ENCODE measurements around the gene CCDC78. TPM values are rescaled to one million over a fixed set of nuclear protein-coding genes. Genes with fewer than 3 reads are reported as not detected.

CCDC78 gene
- polyA plus RNA-seq, 1 donor from 2014 or later = 10.7 TPM

DNA sequence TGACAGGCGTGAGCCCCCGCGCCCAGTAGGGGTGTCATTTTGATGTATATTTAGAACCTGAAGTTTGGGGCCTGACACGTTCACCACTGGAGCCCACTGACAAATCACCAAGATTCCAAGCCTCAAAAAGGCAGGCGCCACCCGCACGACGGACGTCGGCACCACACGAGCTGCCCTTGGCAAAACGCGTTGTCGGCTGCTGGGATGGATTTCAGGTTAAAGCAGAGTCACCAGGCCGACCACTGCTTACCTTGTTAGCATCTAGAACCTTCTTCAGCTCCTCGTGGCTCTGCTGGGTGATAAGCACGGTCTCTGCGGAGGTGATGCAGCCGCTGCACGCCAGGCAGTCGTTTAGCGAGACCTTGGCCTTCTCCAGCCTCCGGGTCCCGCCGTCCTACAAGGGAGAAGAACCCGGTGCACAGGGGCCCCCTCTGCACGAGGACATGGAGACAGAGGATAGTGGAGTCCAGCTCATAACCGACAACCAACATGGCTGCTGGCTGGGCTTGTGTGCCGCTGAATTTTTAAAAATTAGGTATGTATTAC lies 10.8 kb upstream of the CCDC78 start:
- peaks cover 5% of the 10 kb centered on the region for H3K79me2 ChIP-seq (replicated peaks; ENCODE audit: insufficient read depth, low read length)
- no peaks in the 10 kb centered on the region for H3K9me3 ChIP-seq (ENCODE audit: low read length)
- no peaks in the 10 kb centered on the region for H3F3A ChIP-seq (ENCODE audit: insufficient read depth, low read length, poor library complexity, severe bottlenecking)
- no peaks in the 10 kb centered on the region for H4K20me1 ChIP-seq (ENCODE audit: insufficient read depth)
- no peak overlapping the region for H3K4me2 ChIP-seq (ENCODE audit: low read length)
- no peaks in the 10 kb centered on the region for H3K9me2 ChIP-seq (ENCODE audit: insufficient read depth, low read length)
- H3K9ac ChIP-seq (ENCODE audit: low read length) = no peak overlapping the region
- no peak overlapping the region for H3K27ac ChIP-seq (ENCODE audit: low read length)
- H3K4me3 ChIP-seq (ENCODE audit: low read length) = no peak overlapping the region
- H3K27me3 ChIP-seq (ENCODE audit: insufficient read depth, low read depth, low read length) = no peaks in the 10 kb centered on the region
- H3K36me3 ChIP-seq (ENCODE audit: insufficient read depth, low read length) = no peaks in the 10 kb centered on the region
- H2AFZ ChIP-seq (ENCODE audit: low read depth, low read length) = no peak overlapping the region
- TF ChIP-seq POLR2AphosphoS5 (IDR thresholded peaks at IDR 0.05) = no peak
- TF ChIP-seq EP300 (conservative IDR thresholded peaks at IDR 0.05; ENCODE audit: poor library complexity, severe bottlenecking) = no peak
- TF ChIP-seq, protein P1, sequence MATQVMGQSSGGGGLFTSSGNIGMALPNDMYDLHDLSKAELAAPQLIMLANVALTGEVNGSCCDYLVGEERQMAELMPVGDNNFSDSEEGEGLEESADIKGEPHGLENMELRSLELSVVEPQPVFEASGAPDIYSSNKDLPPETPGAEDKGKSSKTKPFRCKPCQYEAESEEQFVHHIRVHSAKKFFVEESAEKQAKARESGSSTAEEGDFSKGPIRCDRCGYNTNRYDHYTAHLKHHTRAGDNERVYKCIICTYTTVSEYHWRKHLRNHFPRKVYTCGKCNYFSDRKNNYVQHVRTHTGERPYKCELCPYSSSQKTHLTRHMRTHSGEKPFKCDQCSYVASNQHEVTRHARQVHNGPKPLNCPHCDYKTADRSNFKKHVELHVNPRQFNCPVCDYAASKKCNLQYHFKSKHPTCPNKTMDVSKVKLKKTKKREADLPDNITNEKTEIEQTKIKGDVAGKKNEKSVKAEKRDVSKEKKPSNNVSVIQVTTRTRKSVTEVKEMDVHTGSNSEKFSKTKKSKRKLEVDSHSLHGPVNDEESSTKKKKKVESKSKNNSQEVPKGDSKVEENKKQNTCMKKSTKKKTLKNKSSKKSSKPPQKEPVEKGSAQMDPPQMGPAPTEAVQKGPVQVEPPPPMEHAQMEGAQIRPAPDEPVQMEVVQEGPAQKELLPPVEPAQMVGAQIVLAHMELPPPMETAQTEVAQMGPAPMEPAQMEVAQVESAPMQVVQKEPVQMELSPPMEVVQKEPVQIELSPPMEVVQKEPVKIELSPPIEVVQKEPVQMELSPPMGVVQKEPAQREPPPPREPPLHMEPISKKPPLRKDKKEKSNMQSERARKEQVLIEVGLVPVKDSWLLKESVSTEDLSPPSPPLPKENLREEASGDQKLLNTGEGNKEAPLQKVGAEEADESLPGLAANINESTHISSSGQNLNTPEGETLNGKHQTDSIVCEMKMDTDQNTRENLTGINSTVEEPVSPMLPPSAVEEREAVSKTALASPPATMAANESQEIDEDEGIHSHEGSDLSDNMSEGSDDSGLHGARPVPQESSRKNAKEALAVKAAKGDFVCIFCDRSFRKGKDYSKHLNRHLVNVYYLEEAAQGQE (IDR thresholded peaks at IDR 0.05; ENCODE audit: borderline replicate concordance) = no peak
- no peak for TF ChIP-seq SMC3 (conservative IDR thresholded peaks at IDR 0.05; ENCODE audit: poor library complexity)
- no peak for TF ChIP-seq RAD21 (conservative IDR thresholded peaks at IDR 0.05)
- TF ChIP-seq TAF1 (IDR thresholded peaks at IDR 0.05; ENCODE audit: low read depth) = no peak
- TF ChIP-seq MXI1 (conservative IDR thresholded peaks at IDR 0.05; ENCODE audit: poor library complexity, severe bottlenecking) = no peak
- no peak for TF ChIP-seq EZH2 (IDR thresholded peaks at IDR 0.05; ENCODE audit: borderline replicate concordance, insufficient read depth, low read length, poor library complexity, severe bottlenecking)
- TF ChIP-seq, protein P2, sequence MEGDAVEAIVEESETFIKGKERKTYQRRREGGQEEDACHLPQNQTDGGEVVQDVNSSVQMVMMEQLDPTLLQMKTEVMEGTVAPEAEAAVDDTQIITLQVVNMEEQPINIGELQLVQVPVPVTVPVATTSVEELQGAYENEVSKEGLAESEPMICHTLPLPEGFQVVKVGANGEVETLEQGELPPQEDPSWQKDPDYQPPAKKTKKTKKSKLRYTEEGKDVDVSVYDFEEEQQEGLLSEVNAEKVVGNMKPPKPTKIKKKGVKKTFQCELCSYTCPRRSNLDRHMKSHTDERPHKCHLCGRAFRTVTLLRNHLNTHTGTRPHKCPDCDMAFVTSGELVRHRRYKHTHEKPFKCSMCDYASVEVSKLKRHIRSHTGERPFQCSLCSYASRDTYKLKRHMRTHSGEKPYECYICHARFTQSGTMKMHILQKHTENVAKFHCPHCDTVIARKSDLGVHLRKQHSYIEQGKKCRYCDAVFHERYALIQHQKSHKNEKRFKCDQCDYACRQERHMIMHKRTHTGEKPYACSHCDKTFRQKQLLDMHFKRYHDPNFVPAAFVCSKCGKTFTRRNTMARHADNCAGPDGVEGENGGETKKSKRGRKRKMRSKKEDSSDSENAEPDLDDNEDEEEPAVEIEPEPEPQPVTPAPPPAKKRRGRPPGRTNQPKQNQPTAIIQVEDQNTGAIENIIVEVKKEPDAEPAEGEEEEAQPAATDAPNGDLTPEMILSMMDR (IDR thresholded peaks at IDR 0.05; ENCODE audit: poor library complexity, severe bottlenecking) = no peak

DNA sequence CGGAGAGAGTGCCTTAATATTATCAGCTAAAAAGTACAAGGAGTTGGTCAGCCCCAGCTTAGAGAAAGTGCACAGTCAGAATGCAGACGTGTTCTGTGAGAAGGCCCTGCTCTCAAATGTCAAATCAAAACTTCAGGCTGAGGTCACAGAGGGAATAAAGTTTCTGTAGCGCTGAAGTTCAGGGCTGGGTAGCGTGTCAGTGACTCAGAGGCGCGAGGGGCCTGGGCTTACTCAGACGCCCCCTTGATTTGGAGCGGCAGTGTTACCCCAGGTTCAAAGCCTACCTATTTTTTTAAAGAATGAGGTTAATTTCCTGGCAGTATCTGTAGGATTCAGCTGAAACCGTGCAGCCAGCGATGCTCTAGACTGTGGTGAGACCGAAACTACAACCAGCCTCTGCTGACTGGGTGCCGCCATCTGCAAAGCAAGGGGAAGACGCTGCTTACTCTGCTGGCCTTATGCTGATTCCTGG lies 9.8 kb upstream of the CCDC78 start:
- no peaks in the 10 kb centered on the region for H3K9me3 ChIP-seq (ENCODE audit: low read length)

More for the DNA sequence above, 9.8 kb upstream of the CCDC78 start:
- no peaks in the 10 kb centered on the region for H3F3A ChIP-seq (ENCODE audit: insufficient read depth, low read length, poor library complexity, severe bottlenecking)
- no peaks in the 10 kb centered on the region for H4K20me1 ChIP-seq (ENCODE audit: insufficient read depth)
- no peak overlapping the region for H3K27ac ChIP-seq (ENCODE audit: low read length)
- no peak overlapping the region for H3K4me2 ChIP-seq (ENCODE audit: low read length)
- H3K79me2 ChIP-seq (replicated peaks; ENCODE audit: insufficient read depth, low read length) = peaks cover 5% of the 10 kb centered on the region
- no peak overlapping the region for H3K9ac ChIP-seq (ENCODE audit: low read length)
- TF ChIP-seq, protein P2 (IDR thresholded peaks at IDR 0.05; ENCODE audit: poor library complexity, severe bottlenecking) = no peak
- TF ChIP-seq EZH2 (IDR thresholded peaks at IDR 0.05; ENCODE audit: borderline replicate concordance, insufficient read depth, low read length, poor library complexity, severe bottlenecking) (no peak), TAF1 (IDR thresholded peaks at IDR 0.05; ENCODE audit: low read depth) (no peak), SMC3 (conservative IDR thresholded peaks at IDR 0.05; ENCODE audit: poor library complexity) (no peak), EP300 (conservative IDR thresholded peaks at IDR 0.05; ENCODE audit: poor library complexity, severe bottlenecking) (no peak), RAD21 (conservative IDR thresholded peaks at IDR 0.05) (no peak), POLR2AphosphoS5 (IDR thresholded peaks at IDR 0.05) (no peak), MXI1 (conservative IDR thresholded peaks at IDR 0.05; ENCODE audit: poor library complexity, severe bottlenecking) (no peak)
- TF ChIP-seq, protein P1 (IDR thresholded peaks at IDR 0.05; ENCODE audit: borderline replicate concordance) = no peak
- H3K4me3 ChIP-seq (ENCODE audit: low read length) = no peak overlapping the region
- H3K9me2 ChIP-seq (ENCODE audit: insufficient read depth, low read length) = no peaks in the 10 kb centered on the region
- H3K36me3 ChIP-seq (ENCODE audit: insufficient read depth, low read length) = no peaks in the 10 kb centered on the region
- H3K27me3 ChIP-seq (ENCODE audit: insufficient read depth, low read depth, low read length) = no peaks in the 10 kb centered on the region
- no peak overlapping the region for H2AFZ ChIP-seq (ENCODE audit: low read depth, low read length)

Measured in neural cell (in vitro differentiated cells).